Dermis microvascular lymphatic vessel endothelial cell (primary cell): Measurements from ENCODE around the gene PWWP2B. TPM values are rescaled to one million over a fixed set of nuclear protein-coding genes. Genes with fewer than 3 reads are reported as not detected.

Source experiments
- DNase-seq, 2 donors: peaks; one replicate each; pipeline versions ENCODE4 v3.0.0 to v3.0.0-alpha.2; 2010; ENCODE audit warnings: low read depth in 2 of 2
- total RNA-seq: library from RNA; depleted of rRNA; stranded (reverse); fragments of >200 nt; gene quantifications from 2 replicates; pipeline ENCODE4 v1.2.1, GENCODE V29; 2014

The PWWP2B gene
- total RNA-seq, 1 donor from 2014 or later: 9.4 TPM

GRCh38 chr10:132458071-132458585 is 61.1 kb downstream of the PWWP2B start:
- DNase-seq: no peak

- DNase-seq: peak in 1 of 2 donors; percentile 23
These were observed 61.7 kb downstream of the PWWP2B start for GRCh38 chr10:132458586-132459300.

- DNase-seq: no peak
These were observed 62.5 kb downstream of the PWWP2B start for GRCh38 chr10:132459301-132460003.

GRCh38 chr10:132460071-132460470 is 63.1 kb downstream of the PWWP2B start:
- no peak for DNase-seq

GRCh38 chr10:132460691-132461090 is 63.7 kb downstream of the PWWP2B start:
- no peak for DNase-seq

GRCh38 chr10:132461103-132461682 is 64.2 kb downstream of the PWWP2B start:
- no peak for DNase-seq

- DNase-seq: no peak
These were observed 64.8 kb downstream of the PWWP2B start for GRCh38 chr10:132461683-132462231.

GRCh38 chr10:132462463-132463332 is 65.7 kb downstream of the PWWP2B start:
- DNase-seq: no peak

GRCh38 chr10:132463333-132464255 is 66.6 kb downstream of the PWWP2B start:
- DNase-seq: no peak

- no peak for DNase-seq
These were observed 67.5 kb downstream of the PWWP2B start for GRCh38 chr10:132464256-132465192.

GRCh38 chr10:132465193-132465888 is 68.3 kb downstream of the PWWP2B start:
- no peak for DNase-seq

GRCh38 chr10:132465889-132466519 is 69.0 kb downstream of the PWWP2B start:
- no peak for DNase-seq

- no peak for DNase-seq
These were observed 69.8 kb downstream of the PWWP2B start for GRCh38 chr10:132466520-132467463.
